GM19238 (cell line): ENCODE results near the gene CALM1.
"Not testable (repeated sequence)": the region's sequence is repeated elsewhere in the genome, so short reads cannot be mapped to it uniquely, and the experiment has no call there.

Source experiments
- DNase-seq: peaks from one replicate; pipeline ENCODE4 v3.0.0; 2011; ENCODE audit warnings: low spot score; ENCODE audit not compliant: insufficient read length

The CALM1 gene

DNA sequence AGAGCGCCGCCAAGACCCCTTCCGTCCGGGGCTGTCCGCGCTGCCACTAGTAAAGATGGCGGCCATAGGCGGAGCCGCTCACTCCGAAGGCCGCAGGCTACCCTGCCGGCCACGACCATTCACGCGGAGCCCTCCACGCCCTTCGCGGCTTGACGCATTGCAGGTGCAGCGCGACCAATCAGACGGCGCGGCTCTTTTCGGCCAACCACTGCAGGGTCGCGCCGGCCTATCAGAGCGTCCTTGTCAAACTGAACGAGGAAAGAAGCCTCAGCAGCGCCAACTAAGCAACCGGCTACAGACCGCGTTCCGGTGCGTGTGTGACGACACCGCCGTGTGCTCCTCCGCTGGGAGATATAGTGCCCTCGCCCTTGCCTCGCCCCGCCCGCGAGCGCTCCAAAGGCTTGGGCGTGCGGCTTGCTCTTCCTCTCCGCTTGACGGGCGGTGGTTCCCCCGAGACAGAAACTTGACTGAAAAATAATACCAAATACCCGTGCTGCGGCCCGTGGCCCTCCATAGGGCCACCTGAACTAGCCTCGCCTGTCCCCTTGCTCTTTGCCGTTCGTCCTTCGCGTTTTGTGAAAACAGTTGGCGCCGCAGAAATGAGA lies 13.6 kb upstream of the CALM1 start:
- DNase-seq, result peak; percentile 91

DNA sequence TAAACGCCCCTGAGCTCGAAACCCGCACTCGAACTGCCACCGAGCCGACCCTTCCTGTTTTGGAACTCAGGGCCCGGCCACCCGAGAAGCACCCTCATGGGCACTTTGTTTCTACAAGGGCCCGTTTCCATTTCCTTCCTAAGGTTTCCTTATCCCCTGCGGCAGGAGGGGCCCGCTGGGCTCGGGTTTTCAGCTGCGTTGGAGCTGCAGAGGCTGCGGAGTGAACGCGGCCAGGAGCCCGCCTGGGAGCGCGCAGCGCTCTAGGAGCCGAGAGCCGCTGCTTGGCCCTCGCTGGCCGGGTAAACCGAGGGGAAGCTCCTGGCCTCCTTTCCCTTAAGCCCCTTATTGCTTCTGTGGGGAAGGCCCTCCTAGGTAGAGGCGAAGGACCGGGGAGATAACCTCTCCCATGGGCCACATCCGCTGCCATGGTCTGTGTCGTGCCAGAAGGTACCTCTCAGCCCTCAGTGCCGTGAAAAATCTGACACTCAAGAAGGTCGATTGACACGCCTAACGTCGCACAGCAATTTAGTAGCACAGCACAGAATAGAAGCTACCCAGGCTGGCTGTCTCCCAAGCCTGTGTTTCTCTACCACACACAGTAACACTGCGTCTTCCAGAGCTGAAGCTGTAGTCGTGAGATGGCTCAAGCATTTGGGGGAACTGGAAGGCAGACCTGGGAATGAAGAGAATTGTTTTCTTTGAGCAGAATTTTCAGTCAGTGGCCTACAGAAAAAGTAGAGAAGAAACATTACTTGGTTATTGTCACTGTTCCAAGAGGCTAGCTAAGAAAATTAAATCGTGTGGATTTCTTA lies 12.9 kb upstream of the CALM1 start:
- no peak for DNase-seq

DNA sequence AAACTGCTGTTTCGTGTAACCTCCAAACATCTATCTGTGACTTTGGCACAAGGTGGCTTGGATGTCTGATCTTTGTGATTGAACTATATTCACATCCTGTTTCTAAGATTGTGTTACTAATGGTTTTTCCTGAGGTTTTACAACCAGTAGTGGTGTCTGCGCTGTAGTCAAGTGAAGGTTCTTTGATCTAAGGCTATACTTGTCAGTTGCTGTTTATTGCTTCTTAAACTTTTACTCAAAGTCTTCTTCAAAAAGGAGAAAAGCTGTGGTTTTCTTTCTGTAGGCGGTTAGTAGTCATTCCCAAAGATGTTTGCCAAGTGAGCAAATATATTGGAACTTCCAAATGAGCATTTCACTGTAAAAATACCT lies 12.3 kb upstream of the CALM1 start:
- no peak for DNase-seq

DNA sequence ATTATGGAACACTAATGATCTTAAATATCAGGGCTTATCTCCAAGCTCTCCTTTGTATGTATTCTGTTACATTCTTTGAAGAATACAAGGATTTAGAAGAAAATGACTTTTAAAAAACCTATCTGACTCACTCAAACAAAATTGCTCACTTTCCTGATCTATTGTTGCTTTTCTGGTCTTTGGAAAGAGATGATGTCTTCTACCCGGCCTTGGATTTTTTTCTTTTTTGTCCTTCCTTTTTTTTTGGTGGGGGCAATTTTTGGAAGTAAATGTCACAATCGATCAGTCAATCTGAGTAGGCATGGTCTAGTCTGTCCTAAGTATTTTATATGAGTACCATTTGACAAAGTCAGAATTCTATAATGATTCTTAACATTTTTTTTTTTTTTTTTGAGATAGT lies 10.5 kb upstream of the CALM1 start:
- DNase-seq, result no peak

DNA sequence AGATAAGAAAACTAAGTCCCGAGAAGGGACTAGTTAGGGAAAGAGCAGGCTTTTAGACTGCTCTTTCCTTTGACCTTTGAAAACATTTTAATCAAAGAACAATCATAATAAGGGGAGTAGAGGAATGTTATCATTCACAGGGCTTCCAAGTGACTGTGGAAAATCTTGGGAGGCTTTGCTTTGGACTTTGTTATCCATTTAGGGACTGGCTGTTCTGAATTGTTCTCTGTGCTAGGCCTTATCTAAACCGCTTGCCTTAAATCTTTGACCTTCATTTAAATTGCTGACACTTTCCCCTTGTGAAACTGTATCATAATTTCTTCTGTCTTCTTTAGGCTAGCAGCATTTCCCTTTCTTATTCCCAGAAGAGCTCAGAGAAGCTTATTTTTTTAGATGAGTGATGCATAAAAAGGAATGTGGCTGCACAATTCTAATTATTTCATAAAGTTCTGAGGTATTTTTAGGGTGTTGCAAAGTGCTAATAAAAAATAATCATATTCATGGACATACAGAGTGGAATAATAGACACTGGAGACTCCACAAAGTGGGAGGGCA lies 9.5 kb upstream of the CALM1 start:
- no peak for DNase-seq

DNA sequence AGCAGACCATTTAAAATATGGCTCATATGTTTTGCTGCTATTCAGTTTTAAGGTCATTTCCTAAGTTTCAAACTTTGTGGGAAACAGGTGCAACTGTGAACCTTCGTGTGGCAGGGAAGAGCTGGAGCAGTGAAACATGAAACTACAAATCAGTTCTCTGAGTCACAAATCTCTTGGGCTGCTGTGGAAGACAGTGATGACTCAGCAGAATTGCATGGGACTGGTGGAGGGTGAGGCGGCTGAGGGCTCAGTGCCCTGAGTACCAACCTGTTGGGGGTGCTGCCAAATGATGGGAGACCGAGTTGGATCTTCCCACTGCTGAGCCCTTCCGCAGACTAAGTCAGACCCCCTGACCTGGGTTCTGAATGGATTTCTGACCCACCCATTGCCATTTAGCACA lies 8.4 kb upstream of the CALM1 start:
- DNase-seq, result no peak

DNA sequence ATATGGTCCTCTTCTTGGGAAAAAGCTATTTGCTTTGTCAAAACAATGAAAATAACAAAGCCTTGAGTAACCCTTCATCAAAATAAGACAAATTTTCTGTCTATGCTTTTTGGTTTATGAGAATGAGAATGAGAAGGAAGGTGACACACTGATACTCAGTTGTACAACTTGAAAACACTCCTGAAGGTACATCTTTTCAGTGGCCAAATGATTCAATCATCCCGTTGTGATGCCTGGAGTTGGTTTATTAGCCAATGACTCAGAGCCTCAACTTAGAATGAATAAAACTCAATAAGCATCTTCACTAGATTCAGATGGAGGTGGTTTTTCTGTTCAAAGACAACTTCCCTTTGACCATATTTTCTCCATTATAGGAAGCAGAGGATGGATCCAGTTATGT lies 7.8 kb upstream of the CALM1 start:
- no peak for DNase-seq

DNA sequence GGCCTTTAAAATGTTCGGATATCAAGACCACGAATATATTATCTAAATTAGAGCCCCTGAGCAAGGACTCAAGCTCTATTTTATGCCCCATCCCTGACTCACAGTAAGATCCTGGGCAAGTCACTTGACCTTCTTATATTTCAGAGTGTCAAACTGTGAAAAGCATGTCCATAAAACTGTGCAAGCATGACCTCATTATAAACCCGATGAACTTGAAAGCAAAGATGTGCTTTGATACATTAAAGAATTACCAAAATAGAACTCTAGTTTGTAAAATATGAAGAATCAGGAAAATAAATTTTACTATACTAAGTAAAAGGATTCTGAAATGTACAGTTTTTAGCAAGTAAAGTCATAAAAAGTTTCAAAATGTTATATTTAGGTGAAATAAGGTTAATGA lies 2.9 kb upstream of the CALM1 start:
- no peak for DNase-seq

DNA sequence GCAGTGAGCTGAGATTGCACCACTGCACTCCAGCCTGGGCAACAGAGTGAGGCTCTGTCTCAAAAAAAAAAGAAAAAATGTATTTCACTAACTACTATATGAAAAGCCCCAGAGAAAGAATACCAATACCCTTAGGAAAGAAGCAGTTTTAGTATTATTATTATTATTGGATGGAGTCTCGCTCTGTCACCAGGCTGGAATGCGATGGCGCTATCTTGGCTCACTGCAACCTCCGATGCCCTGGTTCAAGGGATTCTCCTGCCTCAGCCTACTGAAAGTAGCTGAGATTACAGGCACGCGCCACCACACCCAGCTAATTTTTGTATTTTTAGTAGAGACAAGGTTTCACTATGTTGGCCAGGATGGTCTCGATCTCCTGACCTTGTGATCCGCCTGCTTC lies 2.0 kb upstream of the CALM1 start:
- DNase-seq, result not testable (repeated sequence)

DNA sequence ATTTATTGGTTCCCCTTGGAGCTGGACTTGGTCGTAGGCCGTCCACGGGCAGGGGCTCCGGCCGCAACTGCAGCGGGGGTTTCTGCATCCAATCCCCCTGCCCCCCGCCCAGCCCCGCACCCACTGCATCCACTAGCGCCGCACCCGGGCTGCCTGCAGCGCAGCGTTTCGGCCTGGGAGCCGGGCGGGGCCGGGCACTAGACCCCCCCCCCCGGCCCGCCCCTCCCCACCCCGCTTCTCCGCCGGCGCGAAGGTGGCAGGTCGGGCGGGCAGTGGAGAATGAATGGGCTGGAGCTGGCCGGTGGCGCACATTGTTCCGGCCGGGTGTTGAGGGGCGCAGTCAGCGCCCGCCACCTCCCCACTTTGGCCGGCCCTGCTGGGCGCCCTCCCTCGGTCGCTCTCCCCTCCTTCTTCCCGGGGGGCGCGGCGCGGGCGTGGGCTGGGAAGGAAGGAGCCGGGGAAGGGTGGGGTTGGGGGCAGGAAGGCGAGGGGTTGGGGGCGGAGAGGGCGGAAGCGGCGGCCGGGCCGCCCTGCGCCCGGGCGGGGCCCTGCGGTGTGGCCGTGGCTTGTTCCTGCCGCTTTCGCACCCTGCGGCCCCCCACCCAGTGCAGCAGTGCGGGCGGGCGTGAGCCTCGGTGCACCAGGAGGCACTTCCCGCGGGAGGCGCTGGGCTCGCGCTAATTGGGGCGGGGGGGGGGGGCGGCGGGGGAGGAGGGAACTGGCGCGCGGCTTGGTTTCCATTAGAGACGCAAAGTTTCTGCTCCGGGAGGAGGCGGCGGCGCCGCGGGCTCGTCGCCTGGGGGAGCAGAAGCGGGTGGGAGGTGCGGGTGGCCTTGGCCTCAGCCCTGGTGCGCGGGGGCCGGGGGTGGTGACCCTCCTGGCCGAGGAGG lies 841 bp downstream of the CALM1 start:
- peak; percentile 76 for DNase-seq

DNA sequence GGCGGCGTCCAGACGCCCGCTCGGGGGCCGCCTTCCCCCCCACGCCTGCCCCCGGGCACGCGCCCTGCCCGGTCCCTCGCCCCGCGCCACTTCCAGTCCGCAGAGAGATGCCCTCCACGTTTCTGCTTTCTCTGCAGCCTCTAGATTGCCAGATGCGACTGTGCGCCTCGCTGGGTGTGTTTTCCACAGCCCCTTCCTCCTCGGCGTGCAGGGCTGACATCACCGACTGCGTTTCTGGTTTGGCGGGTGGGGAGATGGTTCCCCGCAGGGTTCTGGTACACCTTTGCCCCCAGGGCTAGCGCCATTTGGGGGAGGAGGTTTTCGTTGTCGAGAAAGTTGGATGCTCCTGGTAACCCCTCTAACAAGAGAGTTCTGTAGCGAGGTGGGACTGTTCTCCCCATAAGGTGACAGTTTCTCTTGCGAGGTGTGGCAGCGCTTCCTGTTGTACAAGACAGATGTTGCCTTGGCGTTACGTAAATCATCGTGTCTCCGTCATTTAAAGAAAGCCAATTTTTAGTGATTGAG lies 1.5 kb downstream of the CALM1 start:
- DNase-seq, result peak; percentile 30

DNA sequence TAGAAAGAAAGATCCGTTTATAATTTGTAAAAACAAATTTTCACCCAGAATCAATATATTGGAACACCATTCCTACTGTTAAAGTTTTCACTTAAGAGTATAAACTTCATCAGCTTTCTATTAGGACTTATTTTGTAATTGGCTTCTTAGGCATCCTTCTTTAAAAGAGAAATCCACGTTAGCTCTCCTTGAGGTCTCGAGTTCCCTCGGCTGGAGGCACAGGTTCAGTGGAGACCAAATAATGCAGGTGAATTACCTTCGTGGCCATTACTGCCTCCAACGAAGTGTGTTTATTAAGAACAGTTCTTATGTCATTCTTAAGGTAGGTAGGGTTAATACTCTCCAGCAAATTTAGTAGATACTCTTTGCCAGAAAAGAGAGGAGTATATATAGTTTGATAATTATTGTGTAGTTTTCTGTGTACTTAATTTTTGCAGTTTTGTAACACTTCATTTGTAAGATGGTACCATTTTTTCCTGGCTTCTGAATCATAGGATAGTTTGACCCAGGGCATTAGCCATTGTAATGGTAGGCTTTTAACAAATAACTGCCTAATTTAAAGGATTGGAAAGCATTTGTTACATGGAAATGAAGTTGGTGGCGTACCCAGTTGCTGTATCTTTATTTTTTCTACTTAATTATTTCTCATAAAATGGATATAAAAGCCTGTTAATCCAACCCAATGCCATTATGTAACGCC lies 2.2 kb downstream of the CALM1 start:
- DNase-seq, result no peak

DNA sequence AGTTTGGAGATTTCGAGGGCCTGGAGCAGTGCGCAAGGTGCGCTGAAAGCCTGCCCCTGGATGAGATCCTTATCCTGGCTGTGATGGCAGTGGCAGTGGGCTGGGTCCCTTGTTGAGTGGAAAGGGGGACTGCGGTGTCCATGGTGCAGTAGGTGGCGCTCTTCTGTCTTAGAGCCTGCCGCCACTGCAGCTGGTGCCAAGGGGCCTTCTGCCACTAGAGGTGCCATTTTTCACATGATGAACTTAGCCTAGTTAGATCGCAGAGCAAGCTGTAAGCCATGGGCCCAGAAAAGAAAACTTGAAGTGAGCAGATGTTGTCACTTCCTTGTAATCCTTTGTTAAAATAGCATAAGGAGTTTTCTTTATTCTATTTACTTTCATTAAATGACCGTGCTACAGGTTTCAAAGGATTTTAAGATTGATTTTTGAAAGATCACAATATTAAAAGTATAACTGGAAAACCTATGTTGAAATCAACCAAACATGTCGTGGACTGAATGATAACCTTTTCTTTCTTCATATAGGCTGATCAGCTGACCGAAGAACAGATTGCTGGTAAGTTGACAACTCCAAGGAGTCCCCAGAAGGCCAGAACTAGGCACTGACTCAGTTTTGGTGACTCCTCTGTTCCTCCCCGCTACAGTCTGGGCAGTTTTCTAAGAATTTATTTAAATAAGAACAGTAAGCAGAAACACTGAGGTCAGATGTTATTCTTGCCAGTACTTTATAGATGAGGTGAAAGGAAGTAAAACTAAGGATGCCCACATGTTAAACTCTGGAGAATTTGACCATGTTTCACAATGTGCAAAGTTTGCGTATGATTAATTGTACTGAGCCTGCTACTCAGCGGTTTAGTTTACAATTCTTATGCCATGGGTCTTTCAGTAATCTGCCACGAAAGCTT lies 3.0 kb downstream of the CALM1 start:
- peak; percentile 85 for DNase-seq

DNA sequence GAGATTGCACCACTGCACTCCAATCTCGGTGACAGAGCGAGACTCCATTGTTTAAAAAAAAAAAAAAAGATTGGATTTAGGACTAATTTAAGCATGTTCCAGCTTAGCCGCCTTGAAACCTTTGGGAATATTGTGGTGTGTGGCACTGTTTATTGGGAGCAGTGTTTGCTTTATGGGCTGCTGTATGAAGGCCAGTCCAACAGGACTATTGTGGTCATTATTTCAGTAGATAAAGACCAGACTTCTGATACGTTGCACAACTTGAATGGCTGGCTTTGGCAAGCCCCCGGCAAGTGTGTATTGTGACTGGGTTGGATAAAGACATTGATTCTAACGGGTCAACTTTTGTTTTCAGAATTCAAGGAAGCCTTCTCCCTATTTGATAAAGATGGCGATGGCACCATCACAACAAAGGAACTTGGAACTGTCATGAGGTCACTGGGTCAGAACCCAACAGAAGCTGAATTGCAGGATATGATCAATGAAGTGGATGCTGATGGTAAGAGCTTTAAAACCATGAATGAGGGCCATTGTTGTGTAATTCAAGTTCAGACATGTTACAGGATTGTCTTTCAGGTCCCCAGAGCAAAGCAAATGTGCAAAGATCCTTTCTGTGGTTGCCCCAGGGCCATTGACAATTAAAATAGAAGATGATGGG lies 4.2 kb downstream of the CALM1 start:
- no peak for DNase-seq

DNA sequence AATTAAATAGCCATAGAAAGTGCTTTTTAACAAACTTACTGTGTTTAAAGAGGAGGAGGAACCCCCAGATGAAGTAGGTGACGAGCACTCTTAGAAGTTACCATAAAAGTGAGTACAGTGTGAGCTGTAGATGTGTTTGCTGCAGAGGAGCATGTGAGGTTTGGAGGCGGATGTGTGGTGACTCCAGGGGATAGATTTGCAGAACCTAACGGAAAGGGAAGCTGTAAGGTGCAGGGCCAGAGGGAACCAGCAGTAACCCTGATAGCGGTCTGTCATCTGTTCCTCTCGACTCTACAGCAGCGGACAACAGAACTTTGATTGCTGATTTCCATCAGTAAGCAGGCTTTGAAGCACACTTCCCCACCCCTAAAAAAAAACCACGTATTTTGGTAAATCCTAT lies 5.2 kb downstream of the CALM1 start:
- DNase-seq, result no peak

DNA sequence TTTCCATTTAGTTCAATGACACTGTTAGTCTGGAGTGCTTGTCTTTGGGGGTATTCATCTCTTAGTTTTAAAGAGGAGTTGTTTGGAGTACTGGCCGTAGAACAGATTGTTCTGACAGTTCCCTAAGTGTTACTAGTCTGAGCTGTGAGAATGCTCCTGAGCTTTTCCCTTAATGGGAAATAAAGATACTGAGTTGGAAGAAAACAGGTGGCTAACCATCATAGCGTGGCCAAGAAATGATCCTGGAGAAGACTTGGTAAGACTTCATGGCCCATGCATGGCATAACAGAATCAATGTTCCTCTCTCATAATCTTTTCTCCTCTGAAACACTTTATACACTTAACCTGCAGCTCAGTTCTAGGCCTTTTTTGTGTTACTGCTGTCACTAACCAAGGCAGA lies 6.2 kb downstream of the CALM1 start:
- no peak for DNase-seq

DNA sequence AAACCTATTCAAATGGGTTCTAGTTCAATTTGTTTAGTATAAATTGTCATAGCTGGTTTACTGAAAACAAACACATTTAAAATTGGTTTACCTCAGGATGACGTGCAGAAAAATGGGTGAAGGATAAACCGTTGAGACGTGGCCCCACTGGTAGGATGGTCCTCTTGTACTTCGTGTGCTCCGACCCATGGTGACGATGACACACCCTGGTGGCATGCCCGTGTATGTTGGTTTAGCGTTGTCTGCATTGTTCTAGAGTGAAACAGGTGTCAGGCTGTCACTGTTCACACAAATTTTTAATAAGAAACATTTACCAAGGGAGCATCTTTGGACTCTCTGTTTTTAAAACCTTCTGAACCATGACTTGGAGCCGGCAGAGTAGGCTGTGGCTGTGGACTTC lies 8.3 kb downstream of the CALM1 start:
- DNase-seq, result no peak

DNA sequence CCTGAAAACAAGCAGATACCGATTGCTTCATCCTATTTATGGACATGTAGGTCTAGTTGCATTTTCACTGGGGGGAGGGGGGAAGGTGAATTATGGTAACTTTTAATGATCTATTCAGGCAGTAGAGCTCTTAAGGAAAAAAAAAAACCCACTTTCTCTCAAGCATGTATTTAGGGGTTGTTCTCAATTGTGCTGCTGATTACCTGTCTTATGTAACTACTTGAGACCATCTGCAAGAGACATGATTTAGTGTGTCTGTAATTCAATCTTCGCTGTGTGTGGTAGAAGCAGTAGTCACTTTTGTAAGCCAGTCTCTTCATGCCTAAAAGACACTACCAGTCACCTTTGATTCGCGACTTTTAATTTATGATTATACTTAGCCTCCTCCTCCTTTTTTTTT lies 8.9 kb downstream of the CALM1 start:
- DNase-seq, result no peak

DNA sequence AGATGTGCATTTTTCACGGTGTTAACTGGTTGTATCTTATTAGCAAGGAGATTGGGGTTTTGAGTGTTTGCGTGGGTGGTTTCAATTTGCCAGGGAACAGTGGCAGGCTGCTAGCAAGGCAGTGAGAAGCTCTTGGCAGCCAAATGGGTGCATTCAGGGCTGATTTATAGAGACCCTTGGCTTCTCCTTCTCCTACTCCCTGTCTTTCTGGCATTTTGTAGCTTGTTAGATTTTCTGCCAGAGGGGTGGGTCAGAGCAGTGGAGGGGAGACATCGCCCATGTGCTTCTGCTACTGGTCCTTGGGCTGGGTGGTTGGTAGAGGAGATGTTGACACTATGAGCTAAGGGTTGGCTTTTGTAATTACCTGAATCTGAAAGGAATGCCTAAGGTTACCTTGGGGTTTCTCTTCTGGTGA lies 9.6 kb downstream of the CALM1 start:
- DNase-seq, result no peak

DNA sequence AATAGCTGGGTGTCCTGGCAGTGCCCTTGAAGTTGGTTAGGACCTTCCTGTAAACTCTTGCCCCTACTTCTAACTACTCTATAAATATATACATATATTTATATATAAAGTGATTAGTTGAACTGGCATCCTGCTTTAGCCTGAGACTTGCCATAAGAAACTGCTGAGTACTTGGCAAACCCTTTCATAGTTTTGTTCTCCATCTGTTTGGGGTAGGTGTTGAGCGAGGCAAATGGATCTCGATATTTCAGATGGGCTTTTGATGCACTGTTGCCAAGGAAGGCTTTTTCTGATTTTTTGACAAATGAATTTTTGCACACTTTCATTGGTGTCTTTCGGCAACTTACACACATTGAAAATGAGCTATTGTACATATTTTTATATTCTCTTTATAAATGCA lies 10.4 kb downstream of the CALM1 start:
- DNase-seq, result no peak
